Fibroblast of the aortic adventitia (primary cell): ENCODE data around the gene SOCS2. TPM values are rescaled to one million over a fixed set of nuclear protein-coding genes. Genes with fewer than 3 reads are reported as not detected.
"Not testable (repeated sequence)": the region's sequence is repeated elsewhere in the genome, so short reads cannot be mapped to it uniquely, and the experiment has no call there.

Experiments
- DNase-seq: peaks from one replicate; pipeline ENCODE4 v3.0.0-alpha.2; 2010; ENCODE audit warnings: low read depth
- H3K4me3 ChIP-seq: 2 replicates; pipeline ENCODE4 v1.5.1; 2011; ENCODE audit warnings: low read depth, mild to moderate bottlenecking, control low read depth, low read length, moderate library complexity
- total RNA-seq: library from RNA; depleted of rRNA; stranded (reverse); fragments of >200 nt; gene quantifications from 2 replicates; pipeline ENCODE4 v1.2.3, GENCODE V29; 2012; ENCODE audit warnings: low replicate concordance
- TF ChIP-seq, protein P1 (sequence below): IDR thresholded peaks from 2 replicates; pipeline ENCODE4 v1.5.1; 2011; ENCODE audit warnings: mild to moderate bottlenecking, low read length, control low read depth, inconsistent platforms; ENCODE audit not compliant: insufficient read depth

Gene SOCS2
- total RNA-seq, 1 donor: 6.3 TPM

DNA sequence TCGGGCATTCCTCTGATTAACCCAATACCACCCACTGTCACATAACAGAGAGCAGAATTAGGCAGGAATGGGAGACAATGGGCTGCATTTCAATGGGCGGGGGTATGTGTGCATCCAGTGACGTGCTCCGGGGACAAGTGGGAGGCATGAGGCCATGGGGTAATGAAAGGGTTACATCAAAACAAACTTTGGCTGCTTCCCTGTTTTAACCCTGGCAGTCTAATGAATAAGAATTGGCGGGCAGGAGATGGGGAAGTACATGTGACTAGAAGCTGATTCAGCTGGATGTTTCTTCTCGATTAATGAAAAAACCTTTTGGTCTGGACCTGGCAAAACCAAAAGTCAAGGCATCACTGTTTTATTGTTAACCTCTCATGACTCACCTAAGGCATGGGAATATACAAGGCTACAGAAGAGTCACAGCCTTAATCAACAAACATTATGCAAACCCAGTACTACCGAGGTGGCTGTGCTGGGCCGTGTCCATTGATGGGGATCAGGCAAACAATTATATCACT lies 44.2 kb downstream of the SOCS2 start:
- DNase-seq: peak; percentile 32
- TF ChIP-seq, protein P1, sequence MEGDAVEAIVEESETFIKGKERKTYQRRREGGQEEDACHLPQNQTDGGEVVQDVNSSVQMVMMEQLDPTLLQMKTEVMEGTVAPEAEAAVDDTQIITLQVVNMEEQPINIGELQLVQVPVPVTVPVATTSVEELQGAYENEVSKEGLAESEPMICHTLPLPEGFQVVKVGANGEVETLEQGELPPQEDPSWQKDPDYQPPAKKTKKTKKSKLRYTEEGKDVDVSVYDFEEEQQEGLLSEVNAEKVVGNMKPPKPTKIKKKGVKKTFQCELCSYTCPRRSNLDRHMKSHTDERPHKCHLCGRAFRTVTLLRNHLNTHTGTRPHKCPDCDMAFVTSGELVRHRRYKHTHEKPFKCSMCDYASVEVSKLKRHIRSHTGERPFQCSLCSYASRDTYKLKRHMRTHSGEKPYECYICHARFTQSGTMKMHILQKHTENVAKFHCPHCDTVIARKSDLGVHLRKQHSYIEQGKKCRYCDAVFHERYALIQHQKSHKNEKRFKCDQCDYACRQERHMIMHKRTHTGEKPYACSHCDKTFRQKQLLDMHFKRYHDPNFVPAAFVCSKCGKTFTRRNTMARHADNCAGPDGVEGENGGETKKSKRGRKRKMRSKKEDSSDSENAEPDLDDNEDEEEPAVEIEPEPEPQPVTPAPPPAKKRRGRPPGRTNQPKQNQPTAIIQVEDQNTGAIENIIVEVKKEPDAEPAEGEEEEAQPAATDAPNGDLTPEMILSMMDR: no peak
- H3K4me3 ChIP-seq: no peak overlapping the region

DNA sequence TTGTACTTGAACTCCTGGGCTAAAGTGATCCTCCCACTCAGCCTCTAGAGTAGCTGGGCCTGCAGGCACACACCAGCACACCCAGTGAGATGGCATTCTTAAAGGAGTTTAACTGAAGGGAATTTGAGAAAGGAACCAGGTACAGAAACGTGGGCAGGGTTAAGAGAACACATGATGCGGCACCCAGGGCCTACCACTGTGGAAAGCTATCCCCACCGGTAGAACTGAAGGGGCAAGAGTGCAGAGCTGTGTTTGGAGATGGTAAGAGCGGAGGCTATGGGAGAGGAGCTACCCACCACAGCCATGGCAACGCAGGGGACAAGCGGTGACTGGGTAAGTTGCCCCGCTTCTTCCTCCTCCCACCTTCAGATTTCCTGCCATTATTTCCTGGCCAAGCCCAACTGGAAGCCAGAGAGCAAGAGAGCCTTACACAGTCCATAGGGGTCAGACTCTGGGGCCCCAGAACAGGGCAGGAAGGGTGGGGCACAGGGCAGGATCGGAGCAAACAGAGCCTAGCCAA lies 46.5 kb downstream of the SOCS2 start:
- DNase-seq: no peak
- H3K4me3 ChIP-seq: no peak overlapping the region
- TF ChIP-seq, protein P1: no peak

DNA sequence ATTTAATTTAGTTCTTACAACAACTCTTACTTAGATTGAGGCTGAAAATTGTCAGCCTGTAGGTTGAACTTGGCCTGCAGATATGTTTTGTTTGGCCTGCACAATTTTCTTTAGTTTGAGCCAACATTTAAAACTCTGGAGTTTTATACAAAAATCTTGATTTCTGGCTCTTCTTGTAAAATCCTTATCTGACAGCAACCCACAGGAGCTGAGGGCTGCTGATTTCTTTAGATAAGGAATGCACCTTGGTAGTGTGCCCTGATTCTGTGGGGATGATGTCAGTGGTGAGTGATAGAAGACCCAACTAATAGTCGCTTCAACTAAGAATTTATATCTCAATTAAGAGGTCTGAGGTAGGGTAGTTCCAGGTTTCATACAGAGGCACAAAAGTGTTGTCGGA lies 49.5 kb downstream of the SOCS2 start:
- no peak overlapping the region for H3K4me3 ChIP-seq
- peak; percentile 92 for DNase-seq
- TF ChIP-seq, protein P1: no peak

DNA sequence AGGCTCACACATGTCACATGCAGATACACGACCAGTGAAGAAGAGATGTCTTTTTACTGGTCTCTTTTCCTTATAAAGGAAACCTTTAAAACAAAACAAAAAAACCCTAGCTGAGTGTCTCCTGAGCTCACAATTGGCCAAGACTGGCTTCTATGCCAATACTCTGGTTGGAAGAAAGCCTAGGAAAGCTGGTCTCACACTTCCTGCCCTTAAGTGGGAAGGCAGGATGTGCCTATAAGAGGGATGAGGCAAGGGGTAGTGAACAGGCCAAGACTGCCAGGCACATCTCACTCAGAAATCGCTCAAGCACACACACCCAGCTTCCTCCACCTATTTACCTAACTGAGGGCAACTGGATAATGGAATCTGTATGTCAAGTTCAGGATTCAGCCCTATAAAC lies 50.0 kb downstream of the SOCS2 start:
- no peak overlapping the region for H3K4me3 ChIP-seq
- peak; percentile 87 for DNase-seq
- TF ChIP-seq, protein P1: no peak

DNA sequence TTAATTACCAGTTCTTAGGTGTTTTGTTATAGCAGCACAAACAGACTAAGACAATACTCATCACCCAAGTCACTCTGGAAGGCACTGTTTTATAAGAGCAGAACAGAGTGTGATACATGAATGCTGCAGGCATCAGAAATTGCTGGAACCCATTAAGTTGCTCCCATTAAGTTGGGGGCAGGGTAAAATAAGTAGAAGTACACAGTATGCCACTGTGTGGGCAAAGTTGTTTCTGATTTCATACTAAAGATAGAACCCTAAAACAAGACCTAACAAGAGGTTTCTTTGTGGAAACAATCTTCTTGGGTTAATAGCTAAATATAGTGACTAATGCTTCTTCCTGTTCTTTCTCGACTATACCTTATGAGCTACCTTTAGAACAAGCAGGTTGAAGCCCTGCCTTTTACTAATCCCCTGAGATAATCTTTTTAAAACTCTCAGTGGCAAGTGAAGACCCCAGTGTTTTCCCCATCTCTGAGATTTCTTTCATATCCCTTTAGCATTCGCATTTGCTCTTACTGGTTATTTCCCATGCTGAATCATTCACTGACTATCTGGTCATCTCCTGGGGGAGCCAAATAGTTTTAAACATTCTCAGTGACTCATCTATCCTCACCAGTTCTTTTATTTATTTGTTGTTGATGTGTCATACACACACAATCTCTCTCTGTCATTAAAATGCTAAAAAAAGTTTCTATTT lies 52.3 kb downstream of the SOCS2 start:
- TF ChIP-seq, protein P1: no peak
- peak; percentile 92 for DNase-seq
- no peak overlapping the region for H3K4me3 ChIP-seq

DNA sequence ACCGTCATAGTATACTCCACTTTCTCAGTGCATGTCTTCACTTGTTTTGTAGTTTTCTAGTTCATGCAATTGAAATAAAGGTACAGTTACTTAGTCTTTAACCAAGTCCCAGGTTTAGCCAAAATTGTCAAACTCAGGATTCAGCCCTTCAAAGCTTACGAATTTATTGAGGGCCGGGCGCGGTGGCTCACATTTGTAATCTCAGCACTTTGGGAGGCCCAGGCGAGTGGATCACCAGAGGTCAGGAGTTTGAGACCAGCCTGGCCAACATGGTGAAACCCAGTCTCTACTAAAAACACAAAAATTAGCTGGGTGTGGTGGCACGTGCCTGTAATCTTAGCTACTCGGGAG lies 52.8 kb downstream of the SOCS2 start:
- DNase-seq, H3K4me3 ChIP-seq: not testable (repeated sequence)

DNA sequence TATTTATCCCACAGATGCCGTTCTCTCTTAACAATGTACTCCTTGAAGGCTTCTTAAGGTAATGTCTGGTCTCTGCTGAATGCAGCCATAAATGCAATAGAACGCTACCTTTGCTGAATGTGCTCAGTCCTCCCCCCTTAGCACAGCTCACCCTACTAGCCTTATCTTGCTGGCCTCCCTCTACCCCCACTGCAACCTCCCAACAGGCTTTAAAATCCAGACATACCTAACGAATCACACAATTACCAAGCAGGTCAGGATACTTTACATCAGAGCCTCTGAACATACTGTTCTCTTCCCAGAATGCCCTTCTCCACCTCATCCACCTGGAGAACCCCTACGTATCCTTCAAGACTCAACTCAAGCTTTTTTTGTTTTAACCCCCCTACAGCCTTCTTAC lies 53.7 kb downstream of the SOCS2 start:
- DNase-seq: no peak
- no peak overlapping the region for H3K4me3 ChIP-seq
- TF ChIP-seq, protein P1: no peak

Other genes starting within 250 kb of the SOCS2 start
- gene NUDT4, start 194.8 kb upstream of the SOCS2 start, total RNA-seq: 104 and 185 TPM in 2 replicates
- gene UBE2N, start 130.7 kb upstream of the SOCS2 start, total RNA-seq: 18.6 and 63.5 TPM in 2 replicates
- 19.0 and 96.6 TPM in 2 replicates for gene MRPL42, start 105.2 kb upstream of the SOCS2 start, total RNA-seq
- gene CRADD, start 104.7 kb downstream of the SOCS2 start, total RNA-seq: 12.4 and 12.9 TPM in 2 replicates